Activated CD8-positive, alpha-beta memory T cell treated with anti-CD3 and anti-CD28 coated beads, Interleukin-2, amount 50 U/mL, for 48 hours (primary cell): ENCODE data around the gene MAP7.

Source experiments
- DNase-seq: peaks from one replicate; pipeline ENCODE4 v3.0.0-alpha.2; 2020

Gene MAP7

DNA sequence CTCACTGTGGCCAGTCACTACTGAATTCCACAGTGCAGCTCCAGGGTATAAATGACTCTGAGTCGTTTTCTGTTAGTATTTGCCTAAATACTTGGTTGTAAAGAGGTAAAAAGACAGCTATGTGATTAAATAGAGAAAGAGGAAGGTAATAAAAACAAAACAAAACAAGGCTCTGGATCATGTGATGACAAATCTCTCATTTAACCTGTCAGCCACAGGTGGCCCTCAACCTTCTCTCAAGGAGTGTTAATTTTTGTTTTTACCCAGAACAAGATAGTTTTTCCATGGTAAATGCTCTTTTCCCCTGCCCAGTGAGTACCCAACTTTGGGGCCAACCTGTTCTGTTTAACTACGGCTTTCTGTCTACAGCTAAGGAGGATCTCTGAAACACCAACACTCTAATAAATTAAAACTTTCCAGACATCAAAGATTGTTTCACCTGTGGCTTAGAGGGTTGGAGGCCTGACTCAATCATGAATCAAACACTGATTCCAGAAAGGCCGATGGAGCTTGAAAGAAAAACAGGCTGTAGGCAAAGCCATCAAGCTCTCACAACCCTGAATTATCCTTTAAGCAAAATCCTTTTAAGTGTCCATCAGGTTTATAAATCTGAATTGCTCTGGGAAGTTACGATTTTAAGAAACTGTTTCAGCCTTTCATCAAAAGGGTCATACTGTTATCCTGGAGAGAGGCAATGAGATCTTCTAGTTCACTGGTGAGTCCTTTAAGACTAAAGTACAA is 179.1 kb downstream of the MAP7 start:
- DNase-seq: no peak

- no peak for DNase-seq
These were observed 184.4 kb downstream of the MAP7 start for GRCh38 chr6:136365776-136366354.

GRCh38 chr6:136362421-136363356 is 187.5 kb downstream of the MAP7 start:
- no peak for DNase-seq

- DNase-seq: no peak
These were observed 188.4 kb downstream of the MAP7 start for GRCh38 chr6:136361787-136362186.

GRCh38 chr6:136360783-136361182 is 189.4 kb downstream of the MAP7 start:
- DNase-seq: no peak

GRCh38 chr6:136359851-136360250 is 190.4 kb downstream of the MAP7 start:
- no peak for DNase-seq

GRCh38 chr6:136351518-136352110 is 198.6 kb downstream of the MAP7 start:
- no peak for DNase-seq

- DNase-seq: no peak
These were observed 199.3 kb downstream of the MAP7 start for GRCh38 chr6:136350914-136351313.

DNA sequence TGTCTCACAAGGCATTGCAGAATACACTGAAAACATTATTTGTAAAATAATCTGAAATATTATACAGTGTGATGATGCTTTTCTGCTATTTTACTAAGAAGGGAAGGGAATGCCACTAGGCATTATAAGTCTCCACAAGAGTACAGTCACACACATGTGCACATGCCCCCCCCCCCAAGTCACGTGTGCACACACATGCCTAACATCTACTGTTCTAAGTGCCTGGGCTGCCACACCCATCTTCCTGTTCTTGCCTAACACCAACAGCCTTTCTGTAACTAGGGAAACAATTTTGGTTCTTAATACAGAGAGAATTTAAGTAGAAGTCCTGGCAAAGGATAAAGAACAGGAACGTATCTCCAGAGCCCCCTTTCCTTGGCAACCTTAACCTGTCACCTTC is 202.4 kb downstream of the MAP7 start:
- DNase-seq: no peak

GRCh38 chr6:136345145-136345544 is 205.1 kb downstream of the MAP7 start:
- DNase-seq: no peak

- DNase-seq: no peak
These were observed 205.8 kb downstream of the MAP7 start for GRCh38 chr6:136344420-136344819.

DNA sequence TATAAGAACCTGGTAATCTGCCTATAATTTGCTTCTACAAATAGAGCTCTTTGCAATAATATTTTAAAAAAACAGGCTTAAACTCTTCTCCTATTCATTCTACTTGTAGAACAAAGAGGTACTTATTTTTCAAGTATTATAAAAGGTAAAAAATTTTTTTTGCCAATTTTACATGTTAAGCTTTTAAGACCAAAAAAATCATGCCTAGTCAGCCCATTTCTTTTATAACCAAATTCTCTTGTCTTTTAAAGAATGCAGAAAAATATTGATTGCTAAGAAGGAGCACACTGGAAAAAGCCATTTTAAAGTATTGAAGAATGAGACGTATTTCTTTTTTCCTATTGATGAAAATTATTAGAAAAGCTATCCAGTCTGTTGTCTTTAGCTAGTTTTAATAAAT is 206.5 kb downstream of the MAP7 start:
- no peak for DNase-seq

DNA sequence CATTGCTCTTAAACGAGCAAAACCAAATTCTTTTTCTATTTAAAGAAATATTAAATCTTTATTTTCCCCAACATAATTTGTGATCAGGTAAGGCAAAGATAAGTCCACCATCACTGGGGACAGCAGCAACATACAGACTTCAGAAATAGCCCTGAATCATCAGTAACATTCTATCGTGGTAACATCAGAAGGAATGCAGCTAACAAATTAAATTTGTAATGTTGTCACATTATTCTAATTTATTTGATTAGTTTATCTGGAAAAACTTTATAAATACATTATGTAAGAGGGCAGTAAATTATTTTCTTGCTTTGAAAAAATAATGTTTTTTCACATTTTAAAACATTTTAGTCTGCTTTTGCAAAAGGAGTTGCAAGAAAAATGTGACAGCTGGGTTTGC is 206.9 kb downstream of the MAP7 start:
- no peak for DNase-seq

- DNase-seq: no peak
These were observed 208.3 kb downstream of the MAP7 start for GRCh38 chr6:136341967-136342366.

DNA sequence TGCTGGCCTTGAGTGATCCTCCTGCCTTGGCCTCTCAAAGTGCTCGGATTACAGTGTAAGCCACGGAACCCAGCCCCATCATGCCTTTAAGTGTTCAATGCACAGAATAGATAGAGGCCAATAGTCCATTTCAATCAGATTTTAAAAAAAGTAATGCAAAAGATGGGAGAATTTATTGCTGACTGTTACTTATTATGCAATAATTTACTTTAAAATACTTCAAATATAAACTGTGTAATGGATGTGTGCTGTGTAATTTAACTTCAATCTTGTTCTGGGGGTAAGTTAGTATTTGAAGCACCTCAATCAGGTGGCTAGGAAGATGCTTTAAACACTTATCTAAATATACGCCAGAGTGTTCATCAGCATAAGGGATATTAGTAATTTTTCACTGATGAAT is 208.9 kb downstream of the MAP7 start:
- no peak for DNase-seq

GRCh38 chr6:136338486-136338885 is 211.7 kb downstream of the MAP7 start:
- no peak for DNase-seq

DNA sequence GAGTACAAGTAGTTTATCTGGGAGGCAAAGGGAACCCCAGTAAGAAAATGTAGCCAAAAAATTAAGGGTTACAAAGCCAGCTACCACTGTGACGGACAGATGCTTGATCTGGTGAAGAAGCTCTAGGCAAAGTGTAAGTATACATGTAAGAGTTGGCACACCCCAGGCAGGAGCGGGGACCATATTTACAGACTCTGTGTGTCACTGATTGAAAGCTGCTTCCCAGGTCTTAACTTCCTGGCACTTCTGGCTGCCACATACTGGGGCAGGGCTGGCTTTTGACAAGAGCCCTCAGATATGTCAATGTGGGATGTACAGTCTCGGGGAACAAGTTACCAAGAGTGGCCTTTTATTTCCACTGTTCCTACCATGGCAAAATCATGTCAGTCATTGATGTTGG is 212.6 kb downstream of the MAP7 start:
- DNase-seq: no peak

GRCh38 chr6:136337121-136337520 is 213.1 kb downstream of the MAP7 start:
- DNase-seq: no peak

GRCh38 chr6:136335736-136336363 is 214.4 kb downstream of the MAP7 start:
- no peak for DNase-seq

GRCh38 chr6:136334853-136335252 is 215.4 kb downstream of the MAP7 start:
- no peak for DNase-seq

- DNase-seq: no peak
These were observed 215.8 kb downstream of the MAP7 start for GRCh38 chr6:136334465-136334846.

DNA sequence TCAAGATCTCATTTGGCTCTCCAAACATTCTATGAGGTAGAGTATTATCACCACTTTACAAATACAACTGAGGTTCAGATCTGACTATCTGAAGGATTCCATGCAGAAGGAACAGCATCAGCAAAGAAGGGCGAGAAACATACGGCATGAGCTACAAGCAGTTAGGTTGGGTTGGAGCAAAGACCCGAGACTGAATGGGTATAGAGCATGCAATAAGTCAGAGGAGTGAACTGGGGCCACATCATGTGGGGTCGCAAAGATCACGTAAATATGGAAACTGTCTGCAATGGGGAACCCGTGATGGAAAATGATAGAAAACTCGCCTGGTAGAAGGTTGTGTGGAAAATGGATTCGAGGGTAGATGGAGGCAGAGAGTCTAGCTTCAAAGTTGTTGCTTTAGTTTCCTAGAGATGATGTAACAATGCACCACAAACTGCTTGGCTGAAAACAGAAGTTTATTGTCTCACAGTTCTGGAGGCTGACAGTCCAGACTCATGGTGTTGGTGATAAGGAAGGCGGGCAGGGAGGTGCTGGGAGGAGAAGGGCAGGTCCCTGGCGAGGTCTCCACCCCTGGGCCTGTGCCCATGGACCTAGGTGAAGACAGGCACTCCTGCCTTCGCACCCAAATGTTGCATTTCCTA is 216.3 kb downstream of the MAP7 start:
- no peak for DNase-seq
